Osteoblast (primary cell): ENCODE measurements around the gene ZNF618. TPM values are rescaled to one million over a fixed set of nuclear protein-coding genes. Genes with fewer than 3 reads are reported as not detected.
A peak's percentile ranks its signal among the peaks of the same experiment; 100 is the strongest.

Experiments
- DNase-seq: peaks from one replicate; pipeline ENCODE4 v3.0.0; 2011; ENCODE audit warnings: low spot score, mixed read lengths; ENCODE audit not compliant: insufficient read length; ENCODE audit errors: missing footprints
- H2AFZ ChIP-seq: 2 replicates; pipeline ENCODE4 v1.6.0; 2011; ENCODE audit warnings: mild to moderate bottlenecking, low read length
- H3K27ac ChIP-seq: 2 replicates; pipeline ENCODE4 v1.5.1; 2011; ENCODE audit warnings: mild to moderate bottlenecking, low read depth, low read length, moderate library complexity
- H3K27me3 ChIP-seq: 2 replicates; pipeline ENCODE4 v1.6.0; 2012; ENCODE audit warnings: mild to moderate bottlenecking, control low read depth, inconsistent platforms, low read length, moderate library complexity; ENCODE audit not compliant: insufficient read depth
- H3K36me3 ChIP-seq: 2 replicates; pipeline ENCODE4 v1.5.1; 2011; ENCODE audit warnings: mild to moderate bottlenecking, low read length, control low read depth, moderate library complexity; ENCODE audit not compliant: insufficient read depth
- H3K4me1 ChIP-seq: 2 replicates; pipeline ENCODE4 v1.5.1; 2011; ENCODE audit warnings: mild to moderate bottlenecking, low read length, control low read depth, moderate library complexity; ENCODE audit not compliant: insufficient read depth
- H3K4me2 ChIP-seq: 2 replicates; pipeline ENCODE4 v1.6.0; 2011; ENCODE audit warnings: mild to moderate bottlenecking, low read length; ENCODE audit not compliant: insufficient read depth
- H3K4me3 ChIP-seq: fragments of 200-600 bp; sonication (generic); 3 replicates; pipeline ENCODE4 v1.5.1; 2012; ENCODE audit warnings: mild to moderate bottlenecking, low read length, inconsistent platforms; ENCODE audit not compliant: insufficient read depth
- H3K79me2 ChIP-seq: 2 replicates; pipeline ENCODE4 v1.6.0; 2012; ENCODE audit warnings: mild to moderate bottlenecking, low read length, control low read depth, inconsistent platforms; ENCODE audit not compliant: insufficient read depth
- H3K9me3 ChIP-seq: 2 replicates; pipeline ENCODE4 v1.5.1; 2011; ENCODE audit warnings: low read depth, low read length, control low read depth
- H4K20me1 ChIP-seq: 2 replicates; pipeline ENCODE4 v1.6.0; 2012; ENCODE audit warnings: mild to moderate bottlenecking, low read length, control low read depth; ENCODE audit not compliant: insufficient read depth
- total RNA-seq: library from RNA; depleted of rRNA; stranded (reverse); fragments of >200 nt; gene quantifications from 2 replicates; pipeline ENCODE4 v1.2.3, GENCODE V29; 2012
- TF ChIP-seq, protein P1 (sequence below): IDR thresholded peaks from 2 replicates; pipeline ENCODE4 v1.5.1; 2011; ENCODE audit warnings: mild to moderate bottlenecking, low read depth, low read length, moderate library complexity; ENCODE audit errors: extremely low read depth

The ZNF618 gene
- total RNA-seq, 1 donor = 10.1 TPM

DNA sequence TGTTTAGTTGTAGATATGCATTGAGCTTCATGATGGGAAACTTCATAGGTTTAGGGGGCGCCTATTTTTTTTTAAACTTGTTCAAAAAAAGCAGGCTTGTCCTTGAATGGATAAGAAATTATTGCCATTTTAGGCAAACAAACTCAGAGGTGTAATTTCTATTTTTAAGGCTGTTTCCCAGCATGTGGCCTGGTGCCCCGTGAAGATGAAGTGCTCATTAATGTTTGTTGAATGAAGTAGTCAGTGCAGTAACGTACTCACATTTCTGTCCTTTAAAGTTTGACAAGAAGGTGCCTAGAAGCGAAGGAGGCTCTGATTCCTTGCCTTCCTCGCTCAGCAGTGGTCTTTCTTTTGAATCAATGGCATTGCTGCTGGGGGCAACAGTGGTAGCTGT, 54.3 kb downstream of the ZNF618 start:
- Histone ChIP-seq H3K36me3 (no peaks in the 10 kb centered on the region), H3K9me3 (peaks cover 5% of the 10 kb centered on the region), H3K27ac (no peak overlapping the region), H2AFZ (no peak overlapping the region), H4K20me1 (peaks cover 30% of the 10 kb centered on the region), H3K4me2 (no peak overlapping the region), H3K4me3 (no peak overlapping the region), H3K79me2 (peaks cover 94% of the 10 kb centered on the region), H3K27me3 (no peaks in the 10 kb centered on the region), H3K4me1 (peaks cover 25% of the 10 kb centered on the region)
- DNase-seq = no peak
- TF ChIP-seq, protein P1, sequence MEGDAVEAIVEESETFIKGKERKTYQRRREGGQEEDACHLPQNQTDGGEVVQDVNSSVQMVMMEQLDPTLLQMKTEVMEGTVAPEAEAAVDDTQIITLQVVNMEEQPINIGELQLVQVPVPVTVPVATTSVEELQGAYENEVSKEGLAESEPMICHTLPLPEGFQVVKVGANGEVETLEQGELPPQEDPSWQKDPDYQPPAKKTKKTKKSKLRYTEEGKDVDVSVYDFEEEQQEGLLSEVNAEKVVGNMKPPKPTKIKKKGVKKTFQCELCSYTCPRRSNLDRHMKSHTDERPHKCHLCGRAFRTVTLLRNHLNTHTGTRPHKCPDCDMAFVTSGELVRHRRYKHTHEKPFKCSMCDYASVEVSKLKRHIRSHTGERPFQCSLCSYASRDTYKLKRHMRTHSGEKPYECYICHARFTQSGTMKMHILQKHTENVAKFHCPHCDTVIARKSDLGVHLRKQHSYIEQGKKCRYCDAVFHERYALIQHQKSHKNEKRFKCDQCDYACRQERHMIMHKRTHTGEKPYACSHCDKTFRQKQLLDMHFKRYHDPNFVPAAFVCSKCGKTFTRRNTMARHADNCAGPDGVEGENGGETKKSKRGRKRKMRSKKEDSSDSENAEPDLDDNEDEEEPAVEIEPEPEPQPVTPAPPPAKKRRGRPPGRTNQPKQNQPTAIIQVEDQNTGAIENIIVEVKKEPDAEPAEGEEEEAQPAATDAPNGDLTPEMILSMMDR = no peak

DNA sequence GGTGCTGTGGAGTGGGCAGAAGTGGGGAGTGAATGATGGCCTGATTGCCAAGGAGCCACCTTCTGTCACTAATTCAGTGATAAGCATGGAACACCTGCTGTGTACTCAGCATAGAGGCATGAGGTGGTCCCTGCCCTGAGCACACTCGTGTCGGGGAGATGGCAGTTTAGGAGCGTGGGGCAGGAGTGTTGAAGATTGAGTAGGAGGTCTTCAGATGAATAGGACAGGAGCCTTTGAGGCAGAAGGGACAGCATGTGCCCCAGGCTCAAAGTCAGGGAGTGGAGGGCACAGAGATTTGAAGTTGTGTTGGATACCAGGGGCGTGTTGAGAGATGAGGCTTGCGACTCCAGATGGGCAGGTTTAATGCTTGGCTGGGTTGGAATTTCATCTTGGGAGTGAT, 55.0 kb downstream of the ZNF618 start:
- Histone ChIP-seq H3K36me3 (no peaks in the 10 kb centered on the region), H3K4me3 (no peak overlapping the region), H3K4me1 (peaks cover 25% of the 10 kb centered on the region), H2AFZ (no peak overlapping the region), H4K20me1 (peaks cover 36% of the 10 kb centered on the region), H3K9me3 (peaks cover 5% of the 10 kb centered on the region), H3K4me2 (no peak overlapping the region), H3K79me2 (peaks cover 94% of the 10 kb centered on the region), H3K27me3 (no peaks in the 10 kb centered on the region), H3K27ac (no peak overlapping the region)
- TF ChIP-seq, protein P1 = no peak
- no peak for DNase-seq

DNA sequence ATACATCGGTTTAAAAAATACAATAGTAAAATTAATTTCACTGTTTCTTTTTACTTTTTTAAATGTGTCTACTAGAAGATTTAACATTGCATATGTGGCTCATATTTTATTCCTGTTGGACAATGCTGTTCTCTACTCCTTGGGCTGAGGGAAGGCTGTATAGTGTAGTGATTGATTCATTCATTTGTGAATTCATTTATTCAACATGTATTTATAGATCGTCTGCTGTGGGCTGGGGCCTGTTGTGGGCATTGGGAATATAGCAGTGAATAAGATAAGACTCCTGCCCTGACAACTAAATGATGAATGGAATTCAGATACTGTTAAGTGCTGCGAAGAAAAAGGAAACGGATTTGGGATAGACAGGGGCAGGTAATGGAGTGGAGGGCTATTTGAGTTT, 55.7 kb downstream of the ZNF618 start:
- TF ChIP-seq, protein P1 = no peak
- no peak overlapping the region for H3K27ac ChIP-seq
- H4K20me1 ChIP-seq = peaks cover 36% of the 10 kb centered on the region
- peaks cover 92% of the 10 kb centered on the region for H3K79me2 ChIP-seq
- no peaks in the 10 kb centered on the region for H3K36me3 ChIP-seq
- H2AFZ ChIP-seq = no peak overlapping the region
- DNase-seq = no peak
- no peaks in the 10 kb centered on the region for H3K27me3 ChIP-seq
- no peak overlapping the region for H3K4me3 ChIP-seq
- H3K9me3 ChIP-seq = peaks cover 5% of the 10 kb centered on the region
- peaks cover 25% of the 10 kb centered on the region for H3K4me1 ChIP-seq
- H3K4me2 ChIP-seq = no peak overlapping the region

DNA sequence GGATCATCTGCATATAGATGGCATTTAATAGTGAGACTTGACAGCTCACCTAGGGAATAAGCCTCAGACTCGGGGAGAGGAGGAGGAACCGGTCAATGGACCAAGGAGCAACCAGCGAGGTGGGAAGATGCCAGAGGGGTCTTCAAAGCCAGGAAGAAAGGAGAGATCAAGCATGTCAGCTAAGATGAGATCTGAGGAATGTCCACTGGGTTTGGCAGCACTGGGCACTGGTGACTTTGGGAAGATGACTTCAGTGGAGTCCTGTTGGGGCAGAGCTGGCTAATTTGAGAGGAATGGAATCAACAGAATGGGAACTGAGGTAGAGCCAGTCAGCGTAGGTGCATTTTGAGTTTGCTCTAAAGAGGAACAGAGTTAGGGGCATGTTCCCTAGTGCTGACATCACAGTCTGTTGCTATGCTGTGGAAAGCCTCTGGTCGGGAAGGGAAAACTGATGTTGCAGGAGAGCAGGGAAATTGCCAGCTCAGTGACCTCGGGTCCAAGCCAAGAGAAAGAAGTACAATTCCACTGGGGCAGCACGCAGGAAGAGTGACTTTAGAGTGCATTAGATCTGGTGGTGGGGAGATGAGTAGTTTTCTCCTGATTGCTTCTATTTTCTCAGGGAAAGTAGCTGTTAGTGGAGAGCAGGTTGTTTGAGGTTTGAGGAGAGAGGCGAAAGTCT, 56.9 kb downstream of the ZNF618 start:
- TF ChIP-seq, protein P1 = no peak
- H3K4me3 ChIP-seq = no peak overlapping the region
- no peak overlapping the region for H2AFZ ChIP-seq
- H3K36me3 ChIP-seq = no peaks in the 10 kb centered on the region
- peak overlapping the region; percentile 52 for H3K4me2 ChIP-seq
- peaks cover 5% of the 10 kb centered on the region for H3K9me3 ChIP-seq
- peak overlapping the region; percentile 20 for H3K27ac ChIP-seq
- H3K4me1 ChIP-seq = peaks cover 25% of the 10 kb centered on the region
- peaks cover 36% of the 10 kb centered on the region for H4K20me1 ChIP-seq
- H3K79me2 ChIP-seq = peaks cover 86% of the 10 kb centered on the region
- H3K27me3 ChIP-seq = no peaks in the 10 kb centered on the region
- DNase-seq = peak; percentile 89
